ENCODE measurements around the gene NFKBIE. TPM values are rescaled to one million over a fixed set of nuclear protein-coding genes. Genes with fewer than 3 reads are reported as not detected.

The NFKBIE gene
- total and polyA plus RNA-seq, 9 of the 15 experiments (the other 6 are each of a cell fraction or from before 2014, with no cell fraction given) = 2.1 to 16.4 (median 11.7) TPM

DNA sequence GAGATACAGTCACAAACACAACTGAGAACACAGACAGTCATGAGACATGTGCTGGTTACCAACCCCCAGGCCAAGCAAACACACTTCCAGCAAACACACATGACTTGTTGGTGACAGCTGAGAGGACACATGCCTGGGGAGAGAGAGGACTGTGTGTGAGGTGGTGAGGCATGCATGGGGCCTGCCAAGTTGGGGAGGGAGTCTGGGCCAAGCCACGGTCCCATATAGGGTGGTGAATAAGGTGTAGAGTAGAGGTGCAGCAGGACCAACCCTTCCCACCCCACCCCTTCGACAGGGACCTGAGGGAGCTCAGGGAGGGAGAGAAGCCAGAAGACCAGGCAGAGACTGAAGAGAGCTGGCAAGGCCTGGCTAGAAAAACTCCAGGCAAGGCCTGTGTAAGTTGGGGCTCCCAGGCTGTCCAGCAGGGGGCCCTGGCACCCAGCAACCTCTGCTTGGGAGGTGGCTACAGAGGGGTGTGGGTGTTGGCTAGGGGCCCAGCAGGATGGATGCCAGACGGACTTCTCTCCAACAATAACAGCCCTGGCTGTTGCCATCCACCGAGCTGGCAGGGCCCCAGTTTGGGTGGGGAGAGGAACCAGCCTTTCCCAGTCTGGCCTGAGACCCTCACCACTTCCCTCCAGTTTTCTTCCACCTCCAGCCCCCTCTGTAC lies 43.9 kb downstream of the NFKBIE start (continued):
- TF ChIP-seq FOXJ2 (tag; IDR thresholded peaks at IDR 0.05) = peak; percentile 88
- peak; percentile 14; the same call in 1 of the 2 replicates for TF ChIP-seq ARID1B (IDR thresholded peaks at IDR 0.05)
- peak; percentile 84 for TF ChIP-seq ZBTB7A (IDR thresholded peaks at IDR 0.05; ENCODE audit: borderline replicate concordance, control insufficient read depth, low read depth, low read length)
- peak; percentile 95 for TF ChIP-seq CTCFL (IDR thresholded peaks at IDR 0.05; ENCODE audit: borderline replicate concordance, insufficient read depth, low read depth, low read length, poor library complexity, severe bottlenecking)
- TF ChIP-seq IRF2 (CRISPR knock-in tag; IDR thresholded peaks at IDR 0.05) = no peak
- TF ChIP-seq ZNF764 (CRISPR knock-in tag; IDR thresholded peaks at IDR 0.05; ENCODE audit: low read depth) = no peak
- TF ChIP-seq MTF1 (CRISPR knock-in tag; IDR thresholded peaks at IDR 0.05; ENCODE audit: borderline replicate concordance) = no peak
- TF ChIP-seq, protein P1, sequence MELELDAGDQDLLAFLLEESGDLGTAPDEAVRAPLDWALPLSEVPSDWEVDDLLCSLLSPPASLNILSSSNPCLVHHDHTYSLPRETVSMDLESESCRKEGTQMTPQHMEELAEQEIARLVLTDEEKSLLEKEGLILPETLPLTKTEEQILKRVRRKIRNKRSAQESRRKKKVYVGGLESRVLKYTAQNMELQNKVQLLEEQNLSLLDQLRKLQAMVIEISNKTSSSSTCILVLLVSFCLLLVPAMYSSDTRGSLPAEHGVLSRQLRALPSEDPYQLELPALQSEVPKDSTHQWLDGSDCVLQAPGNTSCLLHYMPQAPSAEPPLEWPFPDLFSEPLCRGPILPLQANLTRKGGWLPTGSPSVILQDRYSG (tag; conservative IDR thresholded peaks at IDR 0.05; ENCODE audit: low read depth) = no peak
- peak; percentile 52; the same call in 1 of the 2 replicates for TF ChIP-seq ESRRA (IDR thresholded peaks at IDR 0.05; ENCODE audit: borderline replicate concordance, low read depth)
- TF ChIP-seq CEBPB (tag; IDR thresholded peaks at IDR 0.05) = no peak
- TF ChIP-seq CTBP1 (IDR thresholded peaks at IDR 0.05; ENCODE audit: borderline replicate concordance) = peak; percentile 65; the same call in 1 of the 2 replicates
- no peak for TF ChIP-seq HOXB6 (CRISPR knock-in tag; IDR thresholded peaks at IDR 0.05; ENCODE audit: borderline replicate concordance)
- TF ChIP-seq, protein P2, sequence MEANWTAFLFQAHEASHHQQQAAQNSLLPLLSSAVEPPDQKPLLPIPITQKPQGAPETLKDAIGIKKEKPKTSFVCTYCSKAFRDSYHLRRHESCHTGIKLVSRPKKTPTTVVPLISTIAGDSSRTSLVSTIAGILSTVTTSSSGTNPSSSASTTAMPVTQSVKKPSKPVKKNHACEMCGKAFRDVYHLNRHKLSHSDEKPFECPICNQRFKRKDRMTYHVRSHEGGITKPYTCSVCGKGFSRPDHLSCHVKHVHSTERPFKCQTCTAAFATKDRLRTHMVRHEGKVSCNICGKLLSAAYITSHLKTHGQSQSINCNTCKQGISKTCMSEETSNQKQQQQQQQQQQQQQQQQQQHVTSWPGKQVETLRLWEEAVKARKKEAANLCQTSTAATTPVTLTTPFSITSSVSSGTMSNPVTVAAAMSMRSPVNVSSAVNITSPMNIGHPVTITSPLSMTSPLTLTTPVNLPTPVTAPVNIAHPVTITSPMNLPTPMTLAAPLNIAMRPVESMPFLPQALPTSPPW (CRISPR knock-in tag; IDR thresholded peaks at IDR 0.05) = peak; percentile 70
- TF ChIP-seq KLF16 (IDR thresholded peaks at IDR 0.05) = 0 out of 2 replicates have a peak, but pooled peaks have one; percentile 16
- TF ChIP-seq, protein P3, sequence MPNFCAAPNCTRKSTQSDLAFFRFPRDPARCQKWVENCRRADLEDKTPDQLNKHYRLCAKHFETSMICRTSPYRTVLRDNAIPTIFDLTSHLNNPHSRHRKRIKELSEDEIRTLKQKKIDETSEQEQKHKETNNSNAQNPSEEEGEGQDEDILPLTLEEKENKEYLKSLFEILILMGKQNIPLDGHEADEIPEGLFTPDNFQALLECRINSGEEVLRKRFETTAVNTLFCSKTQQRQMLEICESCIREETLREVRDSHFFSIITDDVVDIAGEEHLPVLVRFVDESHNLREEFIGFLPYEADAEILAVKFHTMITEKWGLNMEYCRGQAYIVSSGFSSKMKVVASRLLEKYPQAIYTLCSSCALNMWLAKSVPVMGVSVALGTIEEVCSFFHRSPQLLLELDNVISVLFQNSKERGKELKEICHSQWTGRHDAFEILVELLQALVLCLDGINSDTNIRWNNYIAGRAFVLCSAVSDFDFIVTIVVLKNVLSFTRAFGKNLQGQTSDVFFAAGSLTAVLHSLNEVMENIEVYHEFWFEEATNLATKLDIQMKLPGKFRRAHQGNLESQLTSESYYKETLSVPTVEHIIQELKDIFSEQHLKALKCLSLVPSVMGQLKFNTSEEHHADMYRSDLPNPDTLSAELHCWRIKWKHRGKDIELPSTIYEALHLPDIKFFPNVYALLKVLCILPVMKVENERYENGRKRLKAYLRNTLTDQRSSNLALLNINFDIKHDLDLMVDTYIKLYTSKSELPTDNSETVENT (CRISPR knock-in tag; IDR thresholded peaks at IDR 0.05) = no peak
- peak; percentile 76; the same call in 1 of the 2 replicates for TF ChIP-seq HDGF (IDR thresholded peaks at IDR 0.05)
- peak in 1 of 3 experiments; percentile 62 for TF ChIP-seq YY1 (IDR thresholded peaks at IDR 0.05; ENCODE audit: borderline replicate concordance in 1 of 3, control insufficient read depth in 1 of 3, extremely low read depth in 1 of 3, insufficient read depth in 3 of 3, insufficient read length in 1 of 3, insufficient replicate concordance in 2 of 3, low read depth in 1 of 3, low read length in 2 of 3)
- 0 out of 2 replicates have a peak, but pooled peaks have one; percentile 12 for TF ChIP-seq TCF3 (CRISPR knock-in tag; IDR thresholded peaks at IDR 0.05)
- no peak for TF ChIP-seq POU5F1 (IDR thresholded peaks at IDR 0.05; ENCODE audit: borderline replicate concordance, low read depth, low read length, partially characterized antibody)
